ENCODE measurements around the gene MAPK6.
"Not testable (repeated sequence)": the region's sequence is repeated elsewhere in the genome, so short reads cannot be mapped to it uniquely, and the experiment has no call there.

The MAPK6 gene

DNA sequence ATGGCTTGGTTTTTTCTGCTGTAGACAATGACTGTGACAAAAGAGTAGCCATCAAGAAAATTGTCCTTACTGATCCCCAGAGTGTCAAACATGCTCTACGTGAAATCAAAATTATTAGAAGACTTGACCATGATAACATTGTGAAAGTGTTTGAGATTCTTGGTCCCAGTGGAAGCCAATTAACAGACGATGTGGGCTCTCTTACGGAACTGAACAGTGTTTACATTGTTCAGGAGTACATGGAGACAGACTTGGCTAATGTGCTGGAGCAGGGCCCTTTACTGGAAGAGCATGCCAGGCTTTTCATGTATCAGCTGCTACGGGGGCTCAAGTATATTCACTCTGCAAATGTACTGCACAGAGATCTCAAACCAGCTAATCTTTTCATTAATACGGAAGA is 27.5 kb downstream of the MAPK6 start:
- not testable (repeated sequence) for H3K9ac ChIP-seq (ENCODE audit: low read length); H3K9me3 ChIP-seq (ENCODE audit: insufficient read depth, low read length); H2AFZ ChIP-seq (ENCODE audit: low read depth, low read length); H3K4me1 ChIP-seq (ENCODE audit: low read length); H3K27me3 ChIP-seq (ENCODE audit: low read depth, low read length); H3K4me2 ChIP-seq (ENCODE audit: low read length); H3K4me3 ChIP-seq (ENCODE audit: low read length); H3K27ac ChIP-seq (ENCODE audit: low read length)
- peaks cover 32% of the 10 kb centered on the region for H3K36me3 ChIP-seq (replicated peaks; ENCODE audit: low read depth, low read length)
- peaks cover 57% of the 10 kb centered on the region for H4K20me1 ChIP-seq (ENCODE audit: insufficient read depth, low read length)
- peaks cover 87% of the 10 kb centered on the region for H3K79me2 ChIP-seq (ENCODE audit: low read length)

DNA sequence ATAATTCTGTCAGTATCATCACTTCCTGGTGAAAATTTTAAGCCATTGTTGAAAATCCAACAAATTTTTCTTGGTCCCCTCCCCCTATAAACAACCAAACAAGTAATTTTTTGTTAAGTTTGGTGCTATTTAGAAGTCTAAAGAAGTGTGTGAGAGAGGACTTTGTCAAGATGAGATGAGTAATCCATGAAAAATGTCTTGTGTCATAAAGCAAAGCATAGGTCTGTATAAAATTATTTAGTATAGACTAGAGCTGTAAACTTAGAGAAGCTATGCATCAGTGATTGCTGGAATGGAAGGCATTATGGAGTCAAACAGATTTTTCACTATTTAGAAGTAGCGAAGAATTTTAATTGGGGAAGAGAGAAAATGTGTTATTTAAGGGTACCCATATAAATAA is 31.4 kb downstream of the MAPK6 start:
- H3K4me3 ChIP-seq (ENCODE audit: low read length), result no peak overlapping the region
- no peaks in the 10 kb centered on the region for H3K4me1 ChIP-seq (ENCODE audit: low read length)
- peaks cover 31% of the 10 kb centered on the region for H4K20me1 ChIP-seq (ENCODE audit: insufficient read depth, low read length)
- no peaks in the 10 kb centered on the region for H3K9me3 ChIP-seq (ENCODE audit: insufficient read depth, low read length)
- H3K9ac ChIP-seq (ENCODE audit: low read length), result no peak overlapping the region
- H3K27me3 ChIP-seq (ENCODE audit: low read depth, low read length), result no peaks in the 10 kb centered on the region
- no peak overlapping the region for H3K4me2 ChIP-seq (ENCODE audit: low read length)
- H3K27ac ChIP-seq (ENCODE audit: low read length), result no peak overlapping the region
- H3K36me3 ChIP-seq (replicated peaks; ENCODE audit: low read depth, low read length), result peaks cover 47% of the 10 kb centered on the region
- TF ChIP-seq EZH2phosphoT487 (IDR thresholded peaks at IDR 0.05; ENCODE audit: low read depth), result no peak
- TF ChIP-seq, protein P1, sequence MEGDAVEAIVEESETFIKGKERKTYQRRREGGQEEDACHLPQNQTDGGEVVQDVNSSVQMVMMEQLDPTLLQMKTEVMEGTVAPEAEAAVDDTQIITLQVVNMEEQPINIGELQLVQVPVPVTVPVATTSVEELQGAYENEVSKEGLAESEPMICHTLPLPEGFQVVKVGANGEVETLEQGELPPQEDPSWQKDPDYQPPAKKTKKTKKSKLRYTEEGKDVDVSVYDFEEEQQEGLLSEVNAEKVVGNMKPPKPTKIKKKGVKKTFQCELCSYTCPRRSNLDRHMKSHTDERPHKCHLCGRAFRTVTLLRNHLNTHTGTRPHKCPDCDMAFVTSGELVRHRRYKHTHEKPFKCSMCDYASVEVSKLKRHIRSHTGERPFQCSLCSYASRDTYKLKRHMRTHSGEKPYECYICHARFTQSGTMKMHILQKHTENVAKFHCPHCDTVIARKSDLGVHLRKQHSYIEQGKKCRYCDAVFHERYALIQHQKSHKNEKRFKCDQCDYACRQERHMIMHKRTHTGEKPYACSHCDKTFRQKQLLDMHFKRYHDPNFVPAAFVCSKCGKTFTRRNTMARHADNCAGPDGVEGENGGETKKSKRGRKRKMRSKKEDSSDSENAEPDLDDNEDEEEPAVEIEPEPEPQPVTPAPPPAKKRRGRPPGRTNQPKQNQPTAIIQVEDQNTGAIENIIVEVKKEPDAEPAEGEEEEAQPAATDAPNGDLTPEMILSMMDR (IDR thresholded peaks at IDR 0.05; ENCODE audit: low read depth, low read length), result no peak
- no peak overlapping the region for H2AFZ ChIP-seq (ENCODE audit: low read depth, low read length)
- peaks cover 73% of the 10 kb centered on the region for H3K79me2 ChIP-seq (ENCODE audit: low read length)

DNA sequence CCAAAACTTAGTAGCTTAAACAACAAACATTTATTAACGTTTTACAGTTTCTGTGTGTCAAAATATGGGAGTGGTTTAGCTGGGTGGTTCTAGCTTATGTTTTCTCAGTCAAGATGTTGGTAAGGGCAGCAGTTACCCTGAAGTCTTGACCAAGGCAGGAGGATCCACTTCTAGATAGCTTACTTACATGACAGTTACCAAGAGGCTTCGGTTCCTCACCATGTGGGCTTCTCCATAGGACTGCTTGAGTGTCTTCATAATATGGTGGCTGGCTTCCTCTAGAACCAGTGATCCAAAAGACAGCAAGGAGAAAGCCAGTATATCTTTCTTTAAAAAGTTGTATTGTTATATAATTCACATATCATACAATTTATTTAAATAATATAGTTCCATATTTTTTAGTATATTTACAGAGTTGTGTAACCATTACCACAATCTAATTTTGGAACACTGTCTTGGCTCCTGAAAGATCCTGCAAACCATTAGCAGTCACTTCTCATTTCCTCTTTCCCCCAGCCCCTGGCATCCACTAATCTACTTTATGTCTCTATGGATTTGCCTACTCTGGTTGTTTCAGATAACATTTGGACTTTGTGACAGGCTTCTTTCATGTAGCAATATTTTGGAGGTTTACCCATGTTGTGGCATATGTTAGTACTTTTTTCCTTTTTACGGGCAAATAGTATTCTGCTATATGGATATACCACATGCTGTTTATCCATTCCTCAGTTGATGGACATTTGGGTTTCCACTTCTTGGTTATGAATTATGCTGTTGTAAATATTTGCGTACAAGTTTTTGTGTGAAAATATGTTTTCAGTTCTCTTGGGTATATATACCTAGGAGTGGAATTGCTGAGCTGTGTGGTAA is 33.3 kb downstream of the MAPK6 start:
- Histone ChIP-seq H3K4me1 (ENCODE audit: low read length) (no peaks in the 10 kb centered on the region), H3K9ac (ENCODE audit: low read length) (no peak overlapping the region), H3K79me2 (ENCODE audit: low read length) (peaks cover 72% of the 10 kb centered on the region), H3K27ac (ENCODE audit: low read length) (no peak overlapping the region), H3K4me2 (ENCODE audit: low read length) (no peak overlapping the region), H4K20me1 (ENCODE audit: insufficient read depth, low read length) (peaks cover 32% of the 10 kb centered on the region), H2AFZ (ENCODE audit: low read depth, low read length) (no peak overlapping the region), H3K36me3 (replicated peaks; ENCODE audit: low read depth, low read length) (peaks cover 65% of the 10 kb centered on the region), H3K4me3 (ENCODE audit: low read length) (no peak overlapping the region), H3K9me3 (ENCODE audit: insufficient read depth, low read length) (no peaks in the 10 kb centered on the region), H3K27me3 (ENCODE audit: low read depth, low read length) (no peaks in the 10 kb centered on the region)
- TF ChIP-seq, protein P1 (IDR thresholded peaks at IDR 0.05; ENCODE audit: low read depth, low read length), result no peak
- no peak for TF ChIP-seq EZH2phosphoT487 (IDR thresholded peaks at IDR 0.05; ENCODE audit: low read depth)

DNA sequence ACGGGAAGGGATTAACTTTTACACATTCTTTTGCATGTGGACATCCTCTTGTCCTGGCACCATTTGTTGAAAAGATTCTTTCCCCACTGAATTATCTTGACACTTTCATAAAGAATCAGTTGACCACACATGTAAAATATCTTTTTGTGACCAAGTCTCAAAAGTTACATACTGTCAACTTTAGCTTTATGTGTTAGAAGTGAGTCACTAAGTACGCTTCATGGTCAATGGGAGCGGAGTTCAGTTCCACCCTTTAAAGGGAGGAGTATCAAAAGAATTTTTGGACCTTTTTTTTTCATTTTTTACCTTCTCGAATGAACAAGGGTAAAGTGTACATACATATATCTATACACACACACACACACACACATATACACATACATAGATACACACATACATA is 35.4 kb downstream of the MAPK6 start:
- H3K9me3 ChIP-seq (ENCODE audit: insufficient read depth, low read length), result no peaks in the 10 kb centered on the region
- TF ChIP-seq, protein P1 (IDR thresholded peaks at IDR 0.05; ENCODE audit: low read depth, low read length), result no peak
- TF ChIP-seq EZH2phosphoT487 (IDR thresholded peaks at IDR 0.05; ENCODE audit: low read depth), result no peak
- H2AFZ ChIP-seq (ENCODE audit: low read depth, low read length), result no peak overlapping the region
- H3K36me3 ChIP-seq (replicated peaks; ENCODE audit: low read depth, low read length), result peaks cover 72% of the 10 kb centered on the region
- H3K9ac ChIP-seq (ENCODE audit: low read length), result no peak overlapping the region
- H4K20me1 ChIP-seq (ENCODE audit: insufficient read depth, low read length), result peaks cover 35% of the 10 kb centered on the region
- H3K4me2 ChIP-seq (ENCODE audit: low read length), result no peak overlapping the region
- peaks cover 58% of the 10 kb centered on the region for H3K79me2 ChIP-seq (ENCODE audit: low read length)
- H3K27me3 ChIP-seq (ENCODE audit: low read depth, low read length), result no peaks in the 10 kb centered on the region
- H3K4me3 ChIP-seq (ENCODE audit: low read length), result no peak overlapping the region
- no peaks in the 10 kb centered on the region for H3K4me1 ChIP-seq (ENCODE audit: low read length)
- no peak overlapping the region for H3K27ac ChIP-seq (ENCODE audit: low read length)

DNA sequence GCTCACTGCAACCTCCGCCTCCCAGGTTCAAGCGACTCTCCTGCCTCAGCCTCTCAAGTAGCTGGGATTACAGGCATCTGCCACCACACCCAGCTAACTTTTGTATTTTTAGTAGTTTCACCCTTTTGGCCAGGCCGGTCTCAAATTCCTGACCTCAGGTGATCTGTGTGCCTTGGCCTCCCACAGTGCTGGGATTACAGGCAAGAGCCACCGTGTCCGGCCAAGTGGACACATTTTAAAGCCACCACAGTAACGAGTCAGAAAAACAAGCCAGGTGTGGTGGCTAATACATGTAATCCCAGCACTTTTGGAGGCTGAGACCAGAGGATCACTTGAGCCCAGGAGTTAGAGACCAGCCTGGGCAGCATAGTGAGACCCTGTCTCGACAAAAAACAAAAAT is 35.8 kb downstream of the MAPK6 start:
- H3K27ac ChIP-seq (ENCODE audit: low read length); H3K4me2 ChIP-seq (ENCODE audit: low read length); H2AFZ ChIP-seq (ENCODE audit: low read depth, low read length); H3K9ac ChIP-seq (ENCODE audit: low read length); H3K4me3 ChIP-seq (ENCODE audit: low read length); H3K27me3 ChIP-seq (ENCODE audit: low read depth, low read length); H3K9me3 ChIP-seq (ENCODE audit: insufficient read depth, low read length); H3K4me1 ChIP-seq (ENCODE audit: low read length): not testable (repeated sequence)
- Histone ChIP-seq H3K36me3 (replicated peaks; ENCODE audit: low read depth, low read length) (peaks cover 74% of the 10 kb centered on the region), H3K79me2 (ENCODE audit: low read length) (peaks cover 54% of the 10 kb centered on the region), H4K20me1 (ENCODE audit: insufficient read depth, low read length) (peaks cover 40% of the 10 kb centered on the region)

Measured in OCI-LY3 (cell line).